ENCODE measurements around the gene RWDD4. TPM values are rescaled to one million over a fixed set of nuclear protein-coding genes. Genes with fewer than 3 reads are reported as not detected.
"Not testable (repeated sequence)": the region's sequence is repeated elsewhere in the genome, so short reads cannot be mapped to it uniquely, and the experiment has no call there.

RWDD4 gene
- total RNA-seq, 1 experiment from 2014 or later, result 29.6 TPM

- H3K4me3 ChIP-seq (ENCODE audit: low read length), result no peak overlapping the region
- H2AFZ ChIP-seq (ENCODE audit: low read length), result no peak overlapping the region
- H3K4me1 ChIP-seq (ENCODE audit: insufficient read depth, low read length), result no peaks in the 10 kb centered on the region
- ATAC-seq, result no peak
- no peaks in the 10 kb centered on the region for H3K9me3 ChIP-seq (ENCODE audit: low read length)
- no peaks in the 10 kb centered on the region for H4K20me1 ChIP-seq (ENCODE audit: low read length)
- no peaks in the 10 kb centered on the region for H3K27me3 ChIP-seq (ENCODE audit: low read length)
- ChIA-PET CTCF (no interaction called here), POLR2A (ENCODE audit: unreplicated experiment) (no interaction called here)
- H3K36me3 ChIP-seq (ENCODE audit: low read depth, low read length), result no peaks in the 10 kb centered on the region
- TF ChIP-seq EZH2 (IDR thresholded peaks at IDR 0.05; ENCODE audit: low read length, unreplicated experiment) (no peak), EZH2phosphoT487 (IDR thresholded peaks at IDR 0.05; ENCODE audit: borderline replicate concordance, low read length) (no peak)
- TF ChIP-seq, protein P1, sequence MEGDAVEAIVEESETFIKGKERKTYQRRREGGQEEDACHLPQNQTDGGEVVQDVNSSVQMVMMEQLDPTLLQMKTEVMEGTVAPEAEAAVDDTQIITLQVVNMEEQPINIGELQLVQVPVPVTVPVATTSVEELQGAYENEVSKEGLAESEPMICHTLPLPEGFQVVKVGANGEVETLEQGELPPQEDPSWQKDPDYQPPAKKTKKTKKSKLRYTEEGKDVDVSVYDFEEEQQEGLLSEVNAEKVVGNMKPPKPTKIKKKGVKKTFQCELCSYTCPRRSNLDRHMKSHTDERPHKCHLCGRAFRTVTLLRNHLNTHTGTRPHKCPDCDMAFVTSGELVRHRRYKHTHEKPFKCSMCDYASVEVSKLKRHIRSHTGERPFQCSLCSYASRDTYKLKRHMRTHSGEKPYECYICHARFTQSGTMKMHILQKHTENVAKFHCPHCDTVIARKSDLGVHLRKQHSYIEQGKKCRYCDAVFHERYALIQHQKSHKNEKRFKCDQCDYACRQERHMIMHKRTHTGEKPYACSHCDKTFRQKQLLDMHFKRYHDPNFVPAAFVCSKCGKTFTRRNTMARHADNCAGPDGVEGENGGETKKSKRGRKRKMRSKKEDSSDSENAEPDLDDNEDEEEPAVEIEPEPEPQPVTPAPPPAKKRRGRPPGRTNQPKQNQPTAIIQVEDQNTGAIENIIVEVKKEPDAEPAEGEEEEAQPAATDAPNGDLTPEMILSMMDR (conservative IDR thresholded peaks at IDR 0.05; ENCODE audit: low read depth, low read length), result no peak
- DNase-seq, result no peak
- no peaks in the 10 kb centered on the region for H3K9me2 ChIP-seq (replicated peaks; ENCODE audit: low read length)
- no peak overlapping the region for H3K27ac ChIP-seq (ENCODE audit: low read length)
- intact Hi-C loops (cut with micrococcal nuclease), result no loop called here
- no peaks in the 10 kb centered on the region for H3F3A ChIP-seq (ENCODE audit: low read length, unreplicated experiment)
- no TSS peak for BruUV-seq (replicated peaks)
- no peak overlapping the region for H3K9ac ChIP-seq (ENCODE audit: low read length)
- no peak overlapping the region for H3K4me2 ChIP-seq (ENCODE audit: low read length)
- H3K79me2 ChIP-seq (ENCODE audit: low read length), result no peaks in the 10 kb centered on the region
These were observed 30.9 kb downstream of the RWDD4 start for GRCh38 chr4:183627979-183628588.

GRCh38 chr4:183627286-183627685 is 31.7 kb downstream of the RWDD4 start:
- H3K27ac ChIP-seq (ENCODE audit: low read length); H3K4me2 ChIP-seq (ENCODE audit: low read length); H3K79me2 ChIP-seq (ENCODE audit: low read length); ATAC-seq; intact Hi-C loops (cut with micrococcal nuclease); BruUV-seq (replicated peaks); H3K36me3 ChIP-seq (ENCODE audit: low read depth, low read length); H3K9ac ChIP-seq (ENCODE audit: low read length); H2AFZ ChIP-seq (ENCODE audit: low read length); H3K4me3 ChIP-seq (ENCODE audit: low read length); H3F3A ChIP-seq (ENCODE audit: low read length, unreplicated experiment); POLR2A ChIA-PET (ENCODE audit: unreplicated experiment); H3K27me3 ChIP-seq (ENCODE audit: low read length); CTCF ChIA-PET; H3K9me3 ChIP-seq (ENCODE audit: low read length); H3K4me1 ChIP-seq (ENCODE audit: insufficient read depth, low read length); DNase-seq; H3K9me2 ChIP-seq (replicated peaks; ENCODE audit: low read length); H4K20me1 ChIP-seq (ENCODE audit: low read length): not testable (repeated sequence)

DNA sequence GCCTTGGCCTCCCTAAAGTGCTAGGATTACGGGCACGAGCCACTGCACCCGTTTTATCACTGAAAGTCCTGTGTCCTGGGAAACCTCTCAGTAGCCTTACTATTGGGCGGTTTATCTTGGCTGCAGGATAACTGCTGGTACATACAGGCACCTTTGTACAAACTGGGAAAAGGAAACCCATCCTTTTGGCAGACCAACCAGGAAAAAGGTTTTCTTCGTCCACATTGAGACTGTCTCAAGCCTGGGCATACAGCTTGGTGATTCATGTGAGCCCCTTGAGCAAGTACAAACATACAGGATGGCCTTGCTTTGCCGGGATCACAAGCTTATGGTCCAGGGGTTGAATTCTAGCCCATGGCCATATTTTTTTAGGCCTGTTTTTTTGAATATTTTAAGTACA is 32.8 kb downstream of the RWDD4 start:
- Histone ChIP-seq H3K4me3 (ENCODE audit: low read length) (no peak overlapping the region), H2AFZ (ENCODE audit: low read length) (no peak overlapping the region), H3K9me2 (replicated peaks; ENCODE audit: low read length) (no peaks in the 10 kb centered on the region), H3K27ac (ENCODE audit: low read length) (no peak overlapping the region), H3K36me3 (ENCODE audit: low read depth, low read length) (no peaks in the 10 kb centered on the region), H3K4me2 (ENCODE audit: low read length) (no peak overlapping the region), H3K9me3 (ENCODE audit: low read length) (no peaks in the 10 kb centered on the region), H4K20me1 (ENCODE audit: low read length) (no peaks in the 10 kb centered on the region), H3F3A (ENCODE audit: low read length, unreplicated experiment) (no peaks in the 10 kb centered on the region), H3K79me2 (ENCODE audit: low read length) (no peaks in the 10 kb centered on the region), H3K27me3 (ENCODE audit: low read length) (no peaks in the 10 kb centered on the region), H3K9ac (ENCODE audit: low read length) (no peak overlapping the region), H3K4me1 (ENCODE audit: insufficient read depth, low read length) (no peaks in the 10 kb centered on the region)
- DNase-seq (no peak), ATAC-seq (no peak)
- ChIA-PET CTCF (no interaction called here), POLR2A (ENCODE audit: unreplicated experiment) (no interaction called here)
- BruUV-seq (replicated peaks), result no TSS peak
- intact Hi-C loops (cut with micrococcal nuclease), result no loop called here
- TF ChIP-seq, protein P1 (conservative IDR thresholded peaks at IDR 0.05; ENCODE audit: low read depth, low read length), result no peak
- TF ChIP-seq EZH2 (IDR thresholded peaks at IDR 0.05; ENCODE audit: low read length, unreplicated experiment) (no peak), EZH2phosphoT487 (IDR thresholded peaks at IDR 0.05; ENCODE audit: borderline replicate concordance, low read length) (no peak)

Data from PC-3 (cell line).